HK-2 (cell line): ENCODE data around the gene DNAJC5.
"Not testable (repeated sequence)": the region's sequence is repeated elsewhere in the genome, so short reads cannot be mapped to it uniquely, and the experiment has no call there.

ENCODE experiments used
- DNase-seq: peaks from one replicate; pipeline ENCODE4 v3.0.0-alpha.2; 2018; ENCODE audit not compliant: unreplicated experiment

DNAJC5 gene

GRCh38 chr20:63861365-63861934 is 33.5 kb upstream of the DNAJC5 start, which contains the start of gene ABHD16B:
TSS of gene ABHD16B (plus strand) at chr20:63861498. CDS start at chr20:63861541, 43 bp downstream.
- no peak for DNase-seq

DNA sequence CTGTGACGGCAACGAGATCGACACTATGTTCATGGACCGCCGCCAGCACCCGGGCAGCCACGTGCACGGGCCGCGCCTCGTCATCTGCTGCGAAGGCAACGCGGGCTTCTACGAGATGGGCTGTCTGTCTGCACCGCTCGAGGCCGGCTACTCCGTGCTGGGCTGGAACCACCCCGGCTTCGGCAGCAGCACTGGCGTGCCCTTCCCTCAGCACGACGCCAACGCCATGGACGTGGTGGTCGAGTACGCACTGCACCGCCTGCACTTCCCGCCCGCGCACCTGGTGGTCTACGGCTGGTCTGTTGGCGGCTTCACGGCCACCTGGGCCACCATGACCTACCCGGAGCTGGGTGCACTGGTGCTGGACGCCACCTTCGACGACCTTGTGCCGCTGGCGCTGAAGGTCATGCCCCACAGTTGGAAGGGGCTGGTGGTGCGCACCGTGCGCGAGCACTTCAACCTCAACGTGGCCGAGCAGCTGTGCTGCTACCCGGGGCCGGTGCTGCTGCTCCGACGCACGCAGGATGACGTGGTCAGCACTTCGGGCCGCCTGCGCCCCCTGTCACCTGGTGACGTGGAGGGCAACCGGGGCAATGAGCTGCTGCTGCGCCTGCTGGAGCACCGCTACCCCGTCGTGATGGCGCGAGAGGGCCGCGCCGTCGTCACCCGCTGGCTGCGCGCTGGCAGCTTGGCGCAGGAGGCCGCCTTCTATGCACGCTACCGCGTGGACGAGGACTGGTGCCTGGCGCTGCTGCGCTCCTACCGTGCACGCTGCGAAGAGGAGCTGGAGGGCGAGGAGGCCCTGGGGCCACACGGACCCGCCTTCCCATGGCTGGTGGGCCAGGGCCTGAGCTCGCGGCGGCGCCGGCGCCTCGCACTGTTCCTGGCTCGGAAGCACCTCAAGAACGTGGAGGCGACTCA is 32.7 kb upstream of the DNAJC5 start:
- DNase-seq, result no peak

- no peak for DNase-seq
Observed at GRCh38 chr20:63863021-63863797, 31.7 kb upstream of the DNAJC5 start.

DNA sequence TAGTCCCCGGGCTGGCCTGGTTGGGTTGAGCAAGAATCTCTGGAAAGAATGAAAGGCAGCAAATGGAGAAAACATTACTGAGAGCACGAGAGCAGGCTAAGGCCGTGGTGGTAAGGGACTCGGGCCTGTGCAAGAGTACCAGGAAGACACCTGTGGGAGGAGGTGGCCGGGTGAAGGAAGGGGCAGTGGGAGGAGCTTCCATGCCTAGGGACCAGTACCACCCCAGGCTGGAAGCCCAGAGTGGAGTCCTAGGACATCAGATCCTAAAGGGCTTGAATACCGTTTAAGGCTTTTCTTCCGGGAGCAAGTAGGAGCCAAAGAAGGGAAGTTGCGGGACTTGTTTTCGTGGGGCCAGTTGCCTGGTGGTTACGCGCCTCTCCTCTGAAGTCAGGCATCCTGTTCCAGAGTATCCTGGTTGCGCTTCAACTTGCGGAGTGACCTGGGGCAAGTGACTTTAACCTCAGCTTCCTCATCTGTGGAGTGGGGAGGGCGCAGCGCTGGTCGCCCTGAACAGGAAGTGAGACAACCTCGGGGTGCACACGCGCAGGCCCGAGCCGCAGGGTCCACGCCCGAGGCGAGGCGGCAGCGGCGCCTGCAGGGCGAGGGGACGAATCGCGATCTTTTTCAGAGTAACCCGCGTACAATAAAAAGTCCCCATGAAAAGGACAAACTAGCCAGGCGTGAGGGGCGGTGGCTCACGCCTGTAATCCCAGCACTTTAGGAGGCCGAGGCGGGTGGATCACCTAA is 31.0 kb upstream of the DNAJC5 start:
- peak; percentile 93 for DNase-seq

GRCh38 chr20:63864545-63864977 is 30.4 kb upstream of the DNAJC5 start:
- DNase-seq, result no peak

DNA sequence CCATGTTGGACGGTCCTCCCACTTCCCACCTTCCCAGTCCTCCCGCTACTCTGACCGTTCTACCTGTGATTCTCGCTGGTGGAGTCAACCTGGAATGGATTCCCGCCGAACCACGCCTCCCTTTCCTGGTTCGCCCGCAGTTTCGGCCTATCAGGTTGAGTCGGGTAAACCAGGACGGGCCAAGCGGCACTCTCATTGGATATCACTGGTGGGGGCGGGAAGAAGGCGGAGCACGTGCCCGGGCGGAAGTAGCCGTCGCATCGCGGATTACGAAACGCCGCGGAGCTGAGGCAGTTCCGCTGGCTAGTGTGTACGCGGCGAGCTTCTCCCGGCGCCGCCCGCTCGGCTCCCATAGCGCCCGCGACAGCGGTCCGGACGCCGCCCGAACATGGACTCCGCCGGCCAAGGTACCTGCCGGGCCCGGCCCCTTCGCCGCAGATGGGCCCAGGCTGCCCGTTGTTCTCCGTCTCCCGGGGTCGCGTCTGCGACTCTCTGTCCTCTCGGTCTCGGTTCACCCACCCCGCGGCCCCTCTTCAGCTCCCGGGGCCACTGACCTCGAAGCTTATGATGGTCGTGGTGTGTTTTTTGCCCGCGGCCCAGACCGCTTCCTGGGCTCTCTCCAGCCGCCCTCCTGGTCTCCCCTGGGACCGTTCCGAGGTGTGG is 29.8 kb upstream of the DNAJC5 start, which contains the start of gene TPD52L2:
Gene TPD52L2 (plus strand): TSS at position 293 of the 663 bp plus-strand sequence. CDS start 96 bp downstream, at position 389.
- peak; percentile 100 for DNase-seq

DNA sequence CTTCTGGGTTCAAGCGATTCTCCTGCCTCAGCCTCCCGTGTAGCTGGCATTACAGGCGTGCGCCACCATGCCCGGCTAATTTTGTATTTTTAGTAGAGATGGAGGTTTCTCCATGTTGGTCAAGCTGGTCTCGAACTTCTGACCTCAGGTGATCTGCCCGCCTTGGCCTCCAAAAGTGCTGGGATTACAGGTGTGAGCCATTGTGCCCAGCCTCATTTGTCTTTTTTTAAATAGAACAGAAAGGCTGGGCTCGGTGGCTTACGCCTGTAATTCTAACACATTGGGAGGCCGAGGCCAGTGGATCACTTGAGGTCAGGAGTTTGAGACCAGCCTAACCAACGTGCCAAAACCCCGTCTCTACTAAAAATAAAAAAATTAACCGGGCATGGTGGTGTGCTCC is 27.9 kb upstream of the DNAJC5 start:
- not testable (repeated sequence) for DNase-seq

GRCh38 chr20:63868264-63868663 is 26.7 kb upstream of the DNAJC5 start:
- no peak for DNase-seq

- peak; percentile 76 for DNase-seq
Observed at GRCh38 chr20:63873477-63873971, 21.4 kb upstream of the DNAJC5 start.

GRCh38 chr20:63874241-63874640 is 20.7 kb upstream of the DNAJC5 start:
- not testable (repeated sequence) for DNase-seq

DNA sequence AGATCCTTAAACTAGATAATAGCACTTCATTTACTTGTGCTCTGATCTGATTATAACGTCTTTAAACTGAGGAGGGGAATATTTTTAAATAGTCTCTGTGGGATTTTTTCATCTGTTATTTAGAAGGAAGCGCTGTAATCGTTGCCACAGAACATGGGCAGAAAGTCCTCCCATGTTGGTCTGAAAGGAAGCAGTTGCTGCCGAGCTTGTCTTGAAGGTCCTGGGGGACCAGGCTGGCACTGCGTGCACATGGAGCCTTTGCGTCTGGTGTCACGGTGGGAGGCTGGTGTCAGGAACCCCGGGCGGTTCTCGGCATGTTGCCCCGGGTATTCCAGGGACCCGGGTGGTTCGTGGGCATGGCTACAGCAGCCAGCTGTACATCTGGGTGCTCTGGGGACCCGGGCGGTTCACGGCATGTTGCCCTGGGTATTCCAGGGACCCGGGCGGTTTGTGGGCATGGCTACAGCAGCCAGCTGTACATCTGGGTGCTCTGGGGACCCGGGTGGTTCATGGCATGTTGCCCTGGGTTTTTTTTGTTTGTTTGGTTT is 18.4 kb upstream of the DNAJC5 start:
- DNase-seq, result no peak

GRCh38 chr20:63877755-63878470 is 17.0 kb upstream of the DNAJC5 start:
- no peak for DNase-seq

- DNase-seq, result no peak
Observed at GRCh38 chr20:63878899-63879663, 15.8 kb upstream of the DNAJC5 start.

DNA sequence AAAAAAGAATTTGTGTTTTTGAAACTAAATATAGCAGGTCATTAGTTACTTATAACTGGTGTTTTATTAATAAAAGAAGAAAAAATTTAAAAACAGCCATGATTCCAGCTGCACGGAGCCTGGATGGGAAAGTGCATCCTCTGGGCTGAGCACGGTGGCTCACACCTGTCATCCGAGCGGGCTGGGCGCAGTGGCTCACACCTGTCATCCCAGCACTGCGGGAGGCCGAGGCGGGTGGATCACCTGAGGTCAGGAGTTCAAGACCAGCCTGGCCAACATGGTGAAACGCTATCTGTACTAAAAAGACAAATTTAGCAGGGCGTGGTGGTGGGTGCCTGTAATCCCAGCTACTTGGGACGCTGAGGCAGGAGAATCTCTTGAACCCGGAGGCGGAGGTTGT is 14.0 kb upstream of the DNAJC5 start:
- not testable (repeated sequence) for DNase-seq

- DNase-seq, result no peak
Observed at GRCh38 chr20:63881451-63882226, 13.3 kb upstream of the DNAJC5 start.

DNA sequence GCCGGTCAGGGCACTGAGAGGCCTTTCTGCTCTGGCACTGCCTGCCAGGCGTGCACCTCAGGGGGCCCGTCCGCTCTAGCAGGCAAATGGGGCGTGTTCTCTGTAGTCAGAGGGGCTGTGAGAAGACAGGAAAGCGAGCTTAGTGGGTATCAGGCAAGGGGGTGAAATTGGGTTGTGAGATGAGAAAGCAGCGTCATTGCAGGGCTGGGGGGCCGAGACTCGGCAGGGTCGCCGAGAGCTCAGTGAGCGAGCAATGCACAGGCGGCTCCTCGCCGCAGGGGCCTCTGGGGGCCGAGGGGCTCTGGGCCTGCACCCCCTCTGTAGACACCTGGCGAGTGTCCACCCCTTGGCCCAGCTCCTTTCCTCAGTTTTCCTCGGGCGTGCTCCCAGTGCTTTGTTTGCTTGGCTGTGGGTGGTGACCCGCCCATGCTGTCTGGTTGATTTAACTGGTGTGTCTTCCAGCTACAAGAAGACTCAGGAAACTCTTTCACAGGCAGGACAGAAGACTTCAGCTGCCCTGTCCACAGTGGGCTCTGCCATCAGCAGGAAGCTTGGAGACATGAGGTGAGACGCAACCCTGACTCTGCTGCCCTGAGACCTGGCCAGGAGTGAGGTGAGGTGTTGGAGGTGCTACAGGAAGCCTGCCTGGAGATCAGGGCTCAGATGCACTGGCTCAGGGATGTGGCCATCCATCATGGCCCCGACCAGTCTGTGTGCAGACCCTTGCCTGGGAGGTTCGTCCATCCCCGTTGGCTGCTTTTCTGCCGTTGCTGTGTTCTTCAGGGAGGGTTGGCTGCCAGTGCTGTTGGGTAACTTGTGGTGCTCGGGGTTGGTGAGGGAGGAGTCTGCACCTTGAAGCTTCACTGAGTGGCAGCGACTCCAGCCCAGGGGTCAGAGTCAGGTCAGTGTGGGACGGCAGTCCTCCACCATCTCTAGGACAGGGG is 12.4 kb upstream of the DNAJC5 start:
- DNase-seq, result no peak

DNA sequence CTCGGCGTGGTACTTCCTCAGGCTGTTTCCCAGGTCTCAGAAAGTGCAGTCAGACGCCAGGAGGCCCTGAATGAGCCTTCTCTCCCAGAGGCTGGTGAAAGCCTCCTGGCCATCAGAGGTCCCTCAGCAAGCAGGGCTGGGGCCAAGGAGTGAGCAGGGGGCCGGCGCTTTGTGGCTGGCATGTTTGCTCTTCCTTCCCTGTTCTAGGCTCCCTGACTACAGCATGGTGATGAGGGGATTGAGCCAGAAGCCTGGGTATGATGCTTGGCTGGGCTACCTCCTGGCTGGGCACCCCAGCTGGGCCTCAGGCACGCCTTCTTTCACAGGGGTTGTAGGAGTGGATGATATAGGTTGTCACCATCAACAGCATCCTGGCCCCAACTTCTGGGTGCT is 11.7 kb upstream of the DNAJC5 start:
- no peak for DNase-seq
